Measurements from ENCODE around the gene GRIK1.

The GRIK1 gene

GRCh38 chr21:29634418-29634817 is 305.4 kb downstream of the GRIK1 start:
- TF ChIP-seq CTCF (conservative IDR thresholded peaks at IDR 0.05): no peak
- H3K27ac ChIP-seq: no peak overlapping the region

DNA sequence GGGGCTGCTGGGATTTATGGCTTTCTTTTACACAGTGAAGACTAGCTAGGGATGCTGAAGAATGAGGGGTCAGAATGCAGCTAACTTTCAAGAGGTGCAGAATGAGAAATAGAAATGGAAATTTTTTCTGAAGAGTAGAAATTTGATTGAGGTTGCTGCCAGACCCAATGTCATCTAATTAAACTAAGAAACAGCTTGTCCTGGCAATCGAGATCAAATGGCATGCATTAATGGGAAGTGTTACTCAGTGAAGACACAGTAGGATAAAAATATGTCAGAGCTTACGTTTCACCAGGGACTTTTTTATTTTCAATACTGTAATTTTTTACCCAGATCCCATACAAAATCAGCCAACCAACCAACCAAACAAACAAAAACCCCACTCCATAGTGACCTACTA is 306.0 kb downstream of the GRIK1 start:
- TF ChIP-seq CTCF (conservative IDR thresholded peaks at IDR 0.05): no peak
- H3K27ac ChIP-seq: no peak overlapping the region

- H3K27ac ChIP-seq: no peak overlapping the region
- TF ChIP-seq CTCF (conservative IDR thresholded peaks at IDR 0.05): no peak
These were observed 309.4 kb downstream of the GRIK1 start for GRCh38 chr21:29630441-29630840.

DNA sequence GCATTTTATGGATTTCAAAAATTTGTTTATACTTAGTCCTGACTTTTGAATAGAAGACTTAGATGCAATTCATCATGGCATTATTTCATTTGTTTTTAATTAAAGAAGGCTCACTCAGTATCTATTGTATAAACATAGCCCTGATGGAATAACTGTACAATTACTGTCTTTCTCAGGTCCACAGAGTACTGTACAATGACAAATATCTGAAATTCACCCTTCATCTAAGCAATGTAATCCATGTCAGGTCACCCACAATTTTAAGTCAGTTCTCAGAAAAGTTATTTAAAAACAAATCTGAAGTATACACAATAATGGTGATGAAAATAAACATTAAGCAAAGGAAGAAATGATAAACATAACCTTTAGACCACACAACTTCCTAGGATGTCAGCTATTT is 311.9 kb downstream of the GRIK1 start:
- no peak for TF ChIP-seq CTCF (conservative IDR thresholded peaks at IDR 0.05)
- no peak overlapping the region for H3K27ac ChIP-seq

GRCh38 chr21:29626801-29627470 is 312.9 kb downstream of the GRIK1 start:
- TF ChIP-seq CTCF (conservative IDR thresholded peaks at IDR 0.05): no peak
- no peak overlapping the region for H3K27ac ChIP-seq

GRCh38 chr21:29625990-29626389 is 313.8 kb downstream of the GRIK1 start:
- TF ChIP-seq CTCF (conservative IDR thresholded peaks at IDR 0.05): no peak
- no peak overlapping the region for H3K27ac ChIP-seq

GRCh38 chr21:29624776-29625175 is 315.0 kb downstream of the GRIK1 start:
- H3K27ac ChIP-seq: no peak overlapping the region
- no peak for TF ChIP-seq CTCF (conservative IDR thresholded peaks at IDR 0.05)

Measured in VCaP (cell line).